ENCODE measurements around the gene SAP30BP. TPM values are rescaled to one million over a fixed set of nuclear protein-coding genes. Genes with fewer than 3 reads are reported as not detected.

SAP30BP gene
- total RNA-seq, 1 experiment from 2014 or later = 149 TPM

- ChIA-PET RAD21 (ENCODE audit: low non-redundant PET in 1 of 2, low total read pairs in 2 of 2, uncharacterized antibody in 2 of 2, unreplicated experiment in 2 of 2) (interaction anchor here in 1 of 2 experiments (1.4 kb wide), 1 partner anchor 122 kb away, joined by 4 read pairs; no protein-coding TSS in a partner anchor), CTCF (interaction anchor here (2.0 to 2.4 kb wide), 3 partner anchors 8 to 119 kb away, joined by 7 to 12 read pairs (median 7); no protein-coding TSS in a partner anchor), POLR2A (no interaction called here)
- no peak for TF ChIP-seq ZNF274 (IDR thresholded peaks at IDR 0.05; ENCODE audit: low read depth, low read length)
- TF ChIP-seq REST (IDR thresholded peaks at IDR 0.05; ENCODE audit: low read depth) = no peak
- no peak for TF ChIP-seq EZH2phosphoT487 (IDR thresholded peaks at IDR 0.05; ENCODE audit: borderline replicate concordance)
- no peak for TF ChIP-seq ELF1 (IDR thresholded peaks at IDR 0.05; ENCODE audit: borderline replicate concordance, low read depth)
- no peak for TF ChIP-seq POLR2AphosphoS5 (IDR thresholded peaks at IDR 0.05; ENCODE audit: low read depth, low read length)
- H3K27me3 ChIP-seq (ENCODE audit: insufficient read depth, low read length) = no peaks in the 10 kb centered on the region
- no peak for ATAC-seq
- H3K9me2 ChIP-seq (ENCODE audit: insufficient read depth) = no peaks in the 10 kb centered on the region
- H3K36me3 ChIP-seq (ENCODE audit: control insufficient read depth in 1 of 2, insufficient read depth in 2 of 2, low read length in 2 of 2) = no peaks in the 10 kb centered on the region
- H4K20me1 ChIP-seq (ENCODE audit: insufficient read depth) = no peaks in the 10 kb centered on the region
- H3K9ac ChIP-seq (ENCODE audit: low read length) = no peak overlapping the region
- DNase-seq (ENCODE audit: low read depth, low spot score) = no peak
- BruUV-seq (replicated peaks) = no TSS peak
- no peaks in the 10 kb centered on the region for H3K9me3 ChIP-seq (ENCODE audit: control insufficient read depth in 1 of 2, insufficient read depth in 1 of 2, low read depth in 1 of 2, low read length in 2 of 2)
- no peaks in the 10 kb centered on the region for H3K79me2 ChIP-seq (ENCODE audit: insufficient read depth, low read length)
- peaks cover 5 to 10% of the 10 kb centered on the region in 2 experiments for H3K4me1 ChIP-seq (ENCODE audit: control insufficient read depth in 1 of 2, insufficient read depth in 2 of 2, low read length in 2 of 2)
- H2AFZ ChIP-seq (ENCODE audit: low read depth, low read length, poor library complexity, severe bottlenecking) = no peak overlapping the region
- H3K4me3 ChIP-seq (replicated peaks in 1 of 2; ENCODE audit: low read depth in 1 of 2, low read length in 2 of 2) = no peak overlapping the region
- no peak overlapping the region for H3K27ac ChIP-seq (ENCODE audit: low read depth, low read length)
- no peak overlapping the region for H3K4me2 ChIP-seq (ENCODE audit: low read length)
- intact Hi-C loops (cut with micrococcal nuclease) = no loop called here
Observed at GRCh38 chr17:75628425-75628824, 38.7 kb upstream of the SAP30BP start.
